ENCODE measurements around the gene LIPE.

Gene LIPE

DNA sequence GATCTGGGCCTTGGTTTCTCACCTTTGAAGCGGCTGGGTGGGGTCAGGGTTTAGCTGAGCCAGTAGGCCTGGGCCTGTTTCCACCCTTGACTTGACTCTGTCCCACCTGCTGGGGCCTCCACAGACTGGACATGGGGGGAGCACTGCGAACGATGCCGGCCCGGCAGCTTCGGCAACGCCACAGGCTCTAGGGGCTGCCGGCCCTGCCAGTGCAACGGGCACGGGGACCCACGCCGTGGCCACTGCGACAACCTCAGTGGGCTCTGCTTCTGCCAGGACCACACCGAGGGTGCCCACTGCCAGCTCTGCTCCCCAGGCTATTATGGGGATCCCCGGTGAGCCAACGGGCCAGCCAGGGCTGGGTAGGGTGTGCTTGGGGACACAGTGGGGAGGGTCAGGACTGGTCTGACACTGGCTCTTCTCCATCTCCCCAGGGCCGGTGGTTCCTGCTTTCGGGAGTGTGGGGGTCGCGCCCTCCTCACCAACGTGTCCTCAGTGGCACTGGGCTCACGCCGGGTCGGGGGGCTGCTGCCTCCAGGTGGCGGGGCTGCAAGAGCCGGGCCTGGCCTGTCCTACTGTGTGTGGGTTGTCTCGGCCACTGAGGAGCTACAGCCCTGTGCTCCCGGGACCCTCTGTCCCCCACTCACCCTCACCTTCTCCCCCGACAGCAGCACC is 73.7 kb downstream of the LIPE start:
- no peak for DNase-seq

DNA sequence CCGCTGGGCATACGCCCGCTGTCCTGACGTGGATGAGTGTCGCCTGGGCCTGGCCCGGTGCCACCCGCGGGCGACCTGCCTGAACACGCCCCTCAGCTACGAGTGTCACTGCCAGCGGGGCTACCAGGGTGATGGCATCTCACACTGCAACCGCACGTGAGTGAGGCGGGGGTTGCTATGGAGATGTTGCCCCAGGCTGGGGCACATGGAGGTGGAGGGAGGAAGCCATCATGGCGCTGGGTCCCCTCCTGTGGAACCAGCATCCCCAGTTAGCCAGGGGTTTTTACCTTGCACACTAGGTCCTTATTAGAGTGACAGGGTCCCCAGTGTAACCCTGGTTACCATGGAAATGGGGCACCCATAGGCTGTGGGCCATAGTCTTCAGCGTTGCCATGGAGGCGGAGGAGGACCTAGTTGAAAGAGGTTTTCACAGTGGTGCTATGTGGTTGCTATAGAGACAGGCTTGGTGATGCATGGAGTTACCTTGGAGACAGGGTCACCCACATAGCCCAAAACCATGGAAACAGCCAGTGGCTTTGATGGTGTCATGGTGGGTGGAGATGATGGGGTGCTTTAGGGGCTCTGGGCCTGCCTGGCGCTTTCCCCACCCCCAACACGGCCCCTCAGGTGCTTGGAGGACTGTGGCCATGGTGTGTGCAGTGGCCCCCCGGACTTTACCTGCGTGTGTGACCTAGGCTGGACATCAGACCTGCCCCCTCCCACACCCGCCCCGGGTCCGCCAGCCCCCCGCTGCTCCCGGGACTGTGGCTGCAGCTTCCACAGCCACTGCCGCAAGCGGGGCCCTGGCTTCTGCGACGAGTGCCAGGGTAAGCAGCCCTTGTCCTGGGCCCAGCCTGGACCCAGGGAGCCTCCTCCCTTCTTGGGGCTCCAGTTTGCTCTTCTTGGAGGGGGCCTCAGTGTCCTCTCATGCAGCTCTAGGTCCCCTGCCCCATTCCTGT is 74.6 kb downstream of the LIPE start:
- no peak for DNase-seq
